Activated T-cell treated with anti-CD3 and anti-CD28 coated beads, Interleukin-2, amount 50 U/mL, for 72 hours (primary cell): ENCODE results near the gene SDR39U1. TPM values are rescaled to one million over a fixed set of nuclear protein-coding genes. Genes with fewer than 3 reads are reported as not detected.
"Not testable (repeated sequence)": the region's sequence is repeated elsewhere in the genome, so short reads cannot be mapped to it uniquely, and the experiment has no call there.

ENCODE experiments used
- ATAC-seq, 2 donors: fragments of 150-1000 bp; cut with Tn5 transposase; replicated peaks in 1 of 2; 2 replicates each; pipeline ENCODE4 v1.10.0; 2021; ENCODE audit warnings: moderate library complexity in 2 of 2, mild to moderate bottlenecking in 1 of 2
- DNase-seq, 2 donors: peaks; one replicate each; pipeline ENCODE4 v3.0.0; 2021 to 2022; ENCODE audit warnings: mixed read lengths in 1 of 2
- H3K27ac Mint-ChIP-seq: one replicate; pipeline ENCODE4 v1.8.0; 2022; ENCODE audit warnings: mild to moderate bottlenecking, moderate library complexity, mixed read lengths
- H3K27me3 Mint-ChIP-seq: one replicate; pipeline ENCODE4 v1.8.0; 2022; ENCODE audit warnings: low read depth, mixed read lengths
- H3K36me3 Mint-ChIP-seq, 2 donors: one replicate each; pipeline ENCODE4 v1.8.0; 2022; ENCODE audit warnings: mixed read lengths in 2 of 2, mild to moderate bottlenecking in 1 of 2; ENCODE audit not compliant: insufficient read depth in 2 of 2
- H3K4me1 Mint-ChIP-seq: one replicate; pipeline ENCODE4 v1.8.0; 2022; ENCODE audit warnings: low read depth, mixed read lengths
- H3K4me3 Mint-ChIP-seq, 2 donors: one replicate each; pipeline ENCODE4 v1.8.0; 2022; ENCODE audit warnings: mild to moderate bottlenecking in 2 of 2, mixed read lengths in 2 of 2, moderate library complexity in 2 of 2
- H3K9me3 Mint-ChIP-seq, 2 donors: one replicate each; pipeline ENCODE4 v1.8.0; 2022; ENCODE audit warnings: mixed read lengths in 2 of 2
- total RNA-seq, 2 donors: library from RNA; stranded (reverse); gene quantifications; one replicate each; pipeline ENCODE4 v1.2.3, GENCODE V29; 2022

Gene SDR39U1
- total RNA-seq, 2 donors from 2014 or later: 38.5 to 44.8 TPM

- no peaks in the 10 kb centered on the region for H3K27me3 Mint-ChIP-seq
- peaks cover 0 to 2% of the 10 kb centered on the region in 2 donors for H3K9me3 Mint-ChIP-seq
- peak overlapping the region; percentile 55 for H3K27ac Mint-ChIP-seq
- H3K36me3 Mint-ChIP-seq: no peaks in the 10 kb centered on the region
- H3K4me1 Mint-ChIP-seq: peaks cover 34% of the 10 kb centered on the region
- ATAC-seq: no peak
- H3K4me3 Mint-ChIP-seq: peak overlapping the region; percentile 3 to 18
- DNase-seq: no peak
These were observed 21.6 kb upstream of the SDR39U1 start for GRCh38 chr14:24463884-24464785.

- Mint-ChIP-seq H3K9me3 (peaks cover 0 to 2% of the 10 kb centered on the region in 2 donors), H3K36me3 (no peaks in the 10 kb centered on the region), H3K27ac (peak overlapping the region; percentile 12), H3K27me3 (no peaks in the 10 kb centered on the region), H3K4me3 (peak overlapping the region in 1 of 2 donors; percentile 3), H3K4me1 (peaks cover 34% of the 10 kb centered on the region)
- ATAC-seq: peak in 1 of 2 donors; percentile 60
- no peak for DNase-seq
These were observed 20.7 kb upstream of the SDR39U1 start for GRCh38 chr14:24463017-24463883.

- Mint-ChIP-seq H3K27ac (no peak overlapping the region), H3K36me3 (no peaks in the 10 kb centered on the region)
These were observed 18.8 kb upstream of the SDR39U1 start for GRCh38 chr14:24461336-24461735.

GRCh38 chr14:24459331-24459730 lies 16.8 kb upstream of the SDR39U1 start:
- Mint-ChIP-seq H3K4me1 (peaks cover 25% of the 10 kb centered on the region), H3K27ac (no peak overlapping the region), H3K27me3 (no peaks in the 10 kb centered on the region), H3K9me3 (peaks cover 0 to 2% of the 10 kb centered on the region in 2 donors), H3K36me3 (peaks cover 0 to 3% of the 10 kb centered on the region in 2 donors), H3K4me3 (no peak overlapping the region)
- no peak for DNase-seq
- ATAC-seq: no peak

More at GRCh38 chr14:24461336-24461735, 18.8 kb upstream of the SDR39U1 start:
- Mint-ChIP-seq H3K4me1 (peaks cover 43% of the 10 kb centered on the region), H3K9me3 (peaks cover 0 to 2% of the 10 kb centered on the region in 2 donors), H3K27me3 (no peaks in the 10 kb centered on the region), H3K4me3 (no peak overlapping the region)
- DNase-seq (no peak), ATAC-seq (no peak)

GRCh38 chr14:24458736-24459135 lies 16.2 kb upstream of the SDR39U1 start:
- Mint-ChIP-seq H3K9me3 (peaks cover 0 to 5% of the 10 kb centered on the region in 2 donors), H3K27ac (no peak overlapping the region), H3K27me3 (no peaks in the 10 kb centered on the region), H3K36me3 (peaks cover 2 to 8% of the 10 kb centered on the region in 2 donors), H3K4me1 (peaks cover 19% of the 10 kb centered on the region), H3K4me3 (no peak overlapping the region)
- ATAC-seq (no peak), DNase-seq (no peak)

- peaks cover 7 to 15% of the 10 kb centered on the region in 2 donors for H3K36me3 Mint-ChIP-seq
- H3K27ac Mint-ChIP-seq: no peak overlapping the region
- peaks cover 9% of the 10 kb centered on the region for H3K4me1 Mint-ChIP-seq
- H3K27me3 Mint-ChIP-seq: no peaks in the 10 kb centered on the region
- peaks cover 2 to 4% of the 10 kb centered on the region in 2 donors for H3K9me3 Mint-ChIP-seq
- ATAC-seq: peak; percentile 54 to 58
- no peak overlapping the region for H3K4me3 Mint-ChIP-seq
- no peak for DNase-seq
These were observed 14.4 kb upstream of the SDR39U1 start for GRCh38 chr14:24456980-24457379.

GRCh38 chr14:24450828-24451227 lies 8.3 kb upstream of the SDR39U1 start:
- not testable (repeated sequence) for H3K27me3 Mint-ChIP-seq, H3K4me3 Mint-ChIP-seq, DNase-seq, H3K9me3 Mint-ChIP-seq, ATAC-seq, H3K4me1 Mint-ChIP-seq, H3K27ac Mint-ChIP-seq
- H3K36me3 Mint-ChIP-seq: peaks cover 8 to 12% of the 10 kb centered on the region in 2 donors

GRCh38 chr14:24443053-24443665 lies 583 bp upstream of the SDR39U1 start:
- Mint-ChIP-seq H3K4me3 (peak overlapping the region; percentile 97), H3K9me3 (no peaks in the 10 kb centered on the region), H3K36me3 (peaks cover 10 to 13% of the 10 kb centered on the region in 2 donors), H3K27ac (peak overlapping the region; percentile 99), H3K27me3 (no peaks in the 10 kb centered on the region), H3K4me1 (peaks cover 43% of the 10 kb centered on the region)
- no peak for ATAC-seq
- no peak for DNase-seq

- Mint-ChIP-seq H3K27me3 (no peaks in the 10 kb centered on the region), H3K36me3 (peaks cover 10 to 13% of the 10 kb centered on the region in 2 donors), H3K4me3 (peak overlapping the region; percentile 97), H3K4me1 (peaks cover 46% of the 10 kb centered on the region), H3K9me3 (no peaks in the 10 kb centered on the region), H3K27ac (peak overlapping the region; percentile 99)
- DNase-seq (no peak), ATAC-seq (no peak)
These were observed 704 bp downstream of the SDR39U1 start for GRCh38 chr14:24441904-24442239.

GRCh38 chr14:24441485-24441884 lies 1.1 kb downstream of the SDR39U1 start:
- Mint-ChIP-seq H3K4me3 (peak overlapping the region; percentile 97), H3K4me1 (peaks cover 50% of the 10 kb centered on the region), H3K27me3 (no peaks in the 10 kb centered on the region), H3K36me3 (peaks cover 10 to 13% of the 10 kb centered on the region in 2 donors), H3K9me3 (no peaks in the 10 kb centered on the region), H3K27ac (peak overlapping the region; percentile 99)
- ATAC-seq (no peak), DNase-seq (no peak)

GRCh38 chr14:24440606-24441399 lies 1.8 kb downstream of the SDR39U1 start:
- ATAC-seq (no peak), DNase-seq (no peak)
- H3K9me3 Mint-ChIP-seq: no peaks in the 10 kb centered on the region
- H3K27ac Mint-ChIP-seq: peak overlapping the region; percentile 40
- peaks cover 51% of the 10 kb centered on the region for H3K4me1 Mint-ChIP-seq
- H3K4me3 Mint-ChIP-seq: peak overlapping the region; percentile 97
- peaks cover 9 to 15% of the 10 kb centered on the region in 2 donors for H3K36me3 Mint-ChIP-seq
- no peaks in the 10 kb centered on the region for H3K27me3 Mint-ChIP-seq
